Activated effector memory CD4-positive, alpha-beta T cell treated with anti-CD3 and anti-CD28 coated beads, Interleukin-2, amount 50 U/mL, for 16 hours (primary cell): ENCODE results near the gene KRT31.
A peak's percentile ranks its signal among the peaks of the same experiment; 100 is the strongest.
"Not testable (repeated sequence)": the region's sequence is repeated elsewhere in the genome, so short reads cannot be mapped to it uniquely, and the experiment has no call there.

Source experiments
- DNase-seq: peaks from one replicate; pipeline ENCODE4 v3.0.0-alpha.2; 2020

Gene KRT31

DNA sequence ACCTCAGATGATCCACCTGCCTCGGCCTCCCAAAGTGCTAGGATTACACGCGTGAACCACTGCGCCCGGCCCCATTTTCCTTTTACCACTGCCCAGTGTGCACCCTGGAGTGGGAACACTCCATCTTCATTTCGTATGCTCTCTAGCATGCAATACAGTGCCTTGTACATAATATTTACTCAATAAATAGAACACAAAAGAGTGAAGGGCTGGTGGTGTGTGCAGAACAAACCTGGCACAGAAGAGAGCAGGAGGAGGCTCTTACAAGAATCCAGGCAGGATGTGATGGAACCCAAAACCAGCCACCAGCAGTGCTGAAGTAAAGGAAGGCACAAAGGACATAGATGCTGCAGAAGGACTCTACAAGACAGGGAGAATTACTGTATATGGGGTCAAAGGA lies 19.7 kb upstream of the KRT31 start:
- no peak for DNase-seq

DNA sequence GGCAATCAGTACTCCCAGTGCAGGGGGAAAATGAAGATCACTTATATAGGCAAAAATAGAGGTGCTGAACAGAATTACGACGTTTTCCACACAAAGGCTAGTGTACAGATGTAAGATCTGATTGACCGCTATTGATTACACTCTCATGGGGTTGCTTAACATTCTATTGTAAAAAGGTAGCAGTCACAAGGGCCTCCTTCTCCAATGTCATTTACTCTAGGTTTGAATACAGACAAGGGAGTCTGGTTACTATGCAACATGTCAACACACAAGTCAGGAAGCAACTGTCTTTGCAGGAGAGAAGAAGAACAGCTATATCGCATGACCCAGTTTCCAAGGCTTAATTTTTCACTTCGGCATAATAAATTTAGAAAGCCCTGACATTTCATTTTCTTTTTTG lies 19.1 kb upstream of the KRT31 start:
- no peak for DNase-seq

GRCh38 chr17:41415833-41416335 lies 18.5 kb upstream of the KRT31 start:
- DNase-seq: no peak

DNA sequence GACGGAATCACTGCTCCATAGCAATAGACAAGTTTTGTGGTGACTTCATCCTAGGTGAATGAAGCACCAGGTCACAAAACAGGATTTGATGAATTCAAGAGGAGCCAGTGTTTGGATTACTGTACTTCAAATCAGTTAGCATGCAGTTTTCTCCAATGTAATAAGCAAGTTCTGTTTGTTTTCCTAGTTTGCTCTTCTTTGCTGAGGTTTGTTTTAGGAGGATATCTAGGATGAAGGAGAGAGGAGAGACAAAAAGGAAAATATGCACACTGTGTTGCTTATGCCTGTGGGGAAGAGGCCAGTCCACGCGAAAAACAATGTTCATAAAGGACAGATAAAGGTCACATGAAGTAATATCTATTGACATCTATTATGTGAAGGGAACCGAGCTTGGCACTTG lies 18.0 kb upstream of the KRT31 start:
- DNase-seq: no peak

- DNase-seq: no peak
These were observed 16.6 kb upstream of the KRT31 start for GRCh38 chr17:41413982-41414381.

- no peak for DNase-seq
These were observed 16.0 kb upstream of the KRT31 start for GRCh38 chr17:41413353-41413957.

- no peak for DNase-seq
These were observed 13.8 kb upstream of the KRT31 start for GRCh38 chr17:41411072-41411840.

- no peak for DNase-seq
These were observed 9.8 kb upstream of the KRT31 start for GRCh38 chr17:41407226-41407625.

- no peak for DNase-seq
These were observed 8.8 kb upstream of the KRT31 start for GRCh38 chr17:41406205-41406604.

DNA sequence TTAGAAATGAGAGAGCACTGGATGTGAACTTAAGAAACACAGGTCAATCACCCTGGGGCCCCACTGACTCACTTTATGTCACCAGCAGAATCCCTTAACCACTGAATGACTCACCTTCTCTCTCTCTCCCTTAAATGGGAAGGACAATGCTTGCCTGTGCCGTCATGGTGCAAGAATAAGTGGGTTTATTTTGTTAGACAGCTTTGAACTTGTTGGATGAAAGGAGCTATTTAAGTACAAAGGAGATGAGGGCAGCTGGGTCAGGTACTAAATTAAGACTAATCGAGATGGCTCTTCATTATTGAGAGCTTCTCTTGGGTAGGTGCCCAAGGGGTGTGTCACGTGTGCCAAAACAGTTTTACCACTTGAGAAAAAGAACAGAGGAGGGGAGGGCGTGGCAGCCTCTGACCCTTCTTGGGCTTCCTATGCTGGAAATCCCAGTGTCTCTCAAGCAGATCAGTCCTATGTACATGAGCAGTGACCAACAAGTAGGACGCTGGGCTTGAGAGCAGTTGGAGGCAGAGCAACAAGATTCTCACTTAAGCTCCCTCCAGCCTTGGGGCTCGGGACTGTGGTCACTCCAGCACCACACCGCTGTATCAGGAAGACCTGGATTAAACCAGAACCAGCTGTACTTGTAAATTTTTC lies 6.7 kb upstream of the KRT31 start:
- peak; percentile 76 for DNase-seq

DNA sequence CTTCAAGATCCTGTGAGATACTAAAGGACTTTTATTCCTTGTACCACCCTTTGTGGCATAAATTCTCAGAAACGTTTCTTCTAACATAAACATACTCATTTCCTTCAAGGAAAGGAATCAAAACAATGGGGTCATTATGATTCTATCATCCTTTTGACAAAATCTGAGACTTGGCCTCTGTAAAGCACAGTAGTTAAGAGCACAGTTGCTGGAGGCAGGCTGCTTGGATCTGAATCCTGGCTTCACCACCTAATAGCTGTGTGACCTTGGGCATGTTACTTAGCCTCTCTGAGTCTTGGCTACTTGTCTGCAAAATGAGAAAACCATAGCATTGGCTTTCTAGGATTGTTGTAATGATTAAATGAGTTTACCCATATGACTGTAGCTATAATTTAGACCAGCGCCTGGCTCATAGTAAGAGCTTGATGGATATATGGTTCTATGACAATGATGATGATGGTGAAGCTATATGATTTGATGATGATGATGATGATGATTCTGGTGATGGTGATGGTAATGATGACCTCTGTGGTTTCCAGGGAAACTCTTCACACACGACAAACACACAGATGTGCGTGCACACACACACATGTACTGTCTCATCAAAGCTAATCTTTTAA lies 6.1 kb upstream of the KRT31 start:
- DNase-seq: no peak

- DNase-seq: no peak
These were observed 4.8 kb upstream of the KRT31 start for GRCh38 chr17:41402161-41402560.

GRCh38 chr17:41396340-41396739 lies 1.1 kb downstream of the KRT31 start:
- DNase-seq: no peak

DNA sequence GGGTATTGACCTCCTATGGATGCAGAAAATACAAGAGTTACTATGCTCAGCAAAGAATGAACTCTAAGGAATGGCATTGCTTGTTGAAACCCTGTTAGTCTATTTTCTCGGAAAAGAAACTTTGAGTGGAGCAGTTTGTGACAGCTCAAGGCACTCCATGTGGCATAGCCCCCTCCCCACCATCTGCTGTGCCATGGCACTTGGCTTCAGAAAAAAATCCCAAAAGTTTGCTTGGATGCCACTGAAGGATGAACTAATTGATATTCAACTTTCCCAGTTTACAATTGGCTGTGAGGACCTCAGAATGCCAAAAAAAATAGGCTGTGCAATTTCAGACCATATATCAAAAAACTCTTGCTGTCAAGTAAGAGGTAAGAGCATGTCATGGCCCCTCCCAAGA lies 1.8 kb downstream of the KRT31 start:
- DNase-seq: no peak

DNA sequence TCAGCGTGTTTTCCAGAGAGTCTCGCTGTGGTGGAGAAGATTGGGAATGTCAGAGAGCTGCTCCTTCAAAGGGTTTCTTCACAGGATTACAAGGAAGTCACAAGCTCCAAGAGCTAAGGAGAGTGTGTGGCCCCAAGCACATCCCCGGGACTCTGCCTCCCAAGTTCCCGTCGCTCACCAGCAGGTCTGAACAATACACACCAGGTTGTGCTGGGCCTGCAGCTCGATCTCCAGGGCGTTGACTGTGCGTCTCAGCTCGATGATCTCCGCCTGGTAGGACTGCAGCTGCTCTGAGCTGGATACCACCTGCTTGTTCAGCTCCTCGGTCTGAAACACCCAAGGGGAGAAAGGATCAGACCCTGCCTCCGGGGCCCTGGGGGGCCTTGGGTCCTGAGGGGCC lies 2.4 kb downstream of the KRT31 start:
- not testable (repeated sequence) for DNase-seq

GRCh38 chr17:41394254-41394996 lies 3.0 kb downstream of the KRT31 start:
- DNase-seq: no peak

DNA sequence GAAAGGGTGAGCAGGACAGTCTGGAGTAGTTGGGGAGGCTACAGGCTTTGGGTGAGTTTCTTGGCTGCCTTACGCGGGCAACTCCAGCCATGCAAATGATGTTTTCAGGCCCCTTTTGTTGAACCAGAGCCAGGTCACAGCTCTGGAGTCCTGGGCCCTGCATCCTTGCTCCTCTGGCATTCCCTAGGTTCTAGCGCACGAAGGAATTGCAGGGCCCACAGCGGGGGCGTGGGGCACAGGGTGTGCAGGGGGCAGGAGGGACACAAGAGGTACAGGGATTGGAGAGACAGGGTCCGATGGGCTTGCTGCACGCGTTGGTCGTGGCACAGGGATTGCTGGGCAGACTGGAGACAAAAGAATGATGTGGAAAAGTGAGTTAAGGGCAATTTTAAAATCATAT lies 3.6 kb downstream of the KRT31 start:
- DNase-seq: no peak

- DNase-seq: no peak
These were observed 4.1 kb downstream of the KRT31 start for GRCh38 chr17:41393294-41393693.

DNA sequence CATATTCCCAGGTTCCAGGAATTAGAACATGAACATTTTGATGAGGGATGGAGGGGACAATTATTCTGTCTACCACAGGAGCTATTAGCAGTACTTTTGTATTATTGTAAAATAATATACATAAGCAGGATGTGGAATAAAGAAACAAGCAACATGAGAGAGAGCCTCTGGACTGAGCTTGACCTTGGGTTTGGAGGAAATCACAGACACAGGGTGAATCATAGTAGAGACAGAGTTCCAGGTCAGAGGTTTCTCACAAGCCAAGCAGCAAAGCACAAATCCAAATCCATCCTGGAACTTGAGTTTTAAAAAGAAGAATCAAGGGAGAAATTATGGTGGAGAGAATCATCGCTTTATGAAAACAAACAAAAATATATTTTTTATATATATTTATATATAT lies 5.1 kb downstream of the KRT31 start:
- no peak for DNase-seq

DNA sequence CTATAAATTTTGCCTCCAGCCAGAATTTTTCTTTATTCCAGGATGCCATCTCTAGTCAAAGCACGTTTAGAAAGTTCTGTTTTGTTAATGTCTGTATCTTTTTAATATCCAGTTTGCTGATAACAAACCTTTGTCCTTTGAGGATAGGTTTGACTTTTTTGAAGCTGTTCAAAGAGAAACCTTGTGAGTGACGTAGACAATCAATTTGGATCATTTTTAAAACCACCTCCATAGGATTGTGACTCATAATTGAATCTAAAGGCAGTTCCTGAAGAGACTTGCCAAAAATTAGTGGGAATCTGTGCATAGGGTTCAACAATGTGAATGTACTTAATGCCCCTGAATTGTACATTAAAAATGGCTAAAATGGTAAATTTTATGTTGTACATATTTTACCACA lies 5.9 kb downstream of the KRT31 start:
- DNase-seq: no peak

GRCh38 chr17:41390411-41390938 lies 6.9 kb downstream of the KRT31 start:
- DNase-seq: no peak

GRCh38 chr17:41387670-41388069 lies 9.7 kb downstream of the KRT31 start:
- DNase-seq: no peak

- no peak for DNase-seq
These were observed 11.2 kb downstream of the KRT31 start for GRCh38 chr17:41386227-41386626.
